Parathyroid adenoma (tissue), 2 donors: ENCODE results near the gene NRXN3.

Experiments
- H2AFZ ChIP-seq: fragments of 300-600 bp; sonication (generic); one replicate; pipeline ENCODE4 v1.7.0; 2017; ENCODE audit warnings: antibody characterized with exemption, mild to moderate bottlenecking
- H3K27ac ChIP-seq: fragments of 300-600 bp; sonication (generic); one replicate; pipeline ENCODE4 v1.7.0; 2017
- H3K27me3 ChIP-seq: fragments of 300-600 bp; sonication (generic); one replicate; pipeline ENCODE4 v1.7.0; 2017; ENCODE audit warnings: low read length; ENCODE audit not compliant: control insufficient read depth, insufficient read depth
- H3K36me3 ChIP-seq: fragments of 300-600 bp; sonication (generic); one replicate; pipeline ENCODE4 v1.7.0; 2017; ENCODE audit warnings: low read length; ENCODE audit not compliant: control insufficient read depth, insufficient read depth
- H3K4me1 ChIP-seq: fragments of 300-600 bp; sonication (generic); one replicate; pipeline ENCODE4 v1.7.0; 2017; ENCODE audit warnings: control low read depth
- H3K4me2 ChIP-seq: fragments of 300-600 bp; sonication (generic); one replicate; pipeline ENCODE4 v1.7.0; 2017; ENCODE audit warnings: low read length
- H3K4me3 ChIP-seq: fragments of 300-600 bp; sonication (generic); one replicate; pipeline ENCODE4 v1.7.0; 2017; ENCODE audit warnings: low read depth, low read length
- H3K79me2 ChIP-seq: fragments of 300-600 bp; sonication (generic); one replicate; pipeline ENCODE4 v1.7.0; 2017; ENCODE audit warnings: control low read depth
- H3K9ac ChIP-seq: fragments of 300-600 bp; sonication (generic); one replicate; pipeline ENCODE4 v1.7.0; 2017; ENCODE audit warnings: mild to moderate bottlenecking
- H3K9me3 ChIP-seq: fragments of 300-600 bp; sonication (generic); one replicate; pipeline ENCODE4 v1.7.0; 2017; ENCODE audit warnings: low read length; ENCODE audit not compliant: control insufficient read depth
- TF ChIP-seq, protein P1 (sequence below): fragments of 300-600 bp; sonication (generic); IDR thresholded peaks from one replicate; pipeline ENCODE4 v1.7.0; 2017; ENCODE audit warnings: antibody characterized with exemption, mild to moderate bottlenecking
- donor health status: primary hyperparathyroidism.

The NRXN3 gene

DNA sequence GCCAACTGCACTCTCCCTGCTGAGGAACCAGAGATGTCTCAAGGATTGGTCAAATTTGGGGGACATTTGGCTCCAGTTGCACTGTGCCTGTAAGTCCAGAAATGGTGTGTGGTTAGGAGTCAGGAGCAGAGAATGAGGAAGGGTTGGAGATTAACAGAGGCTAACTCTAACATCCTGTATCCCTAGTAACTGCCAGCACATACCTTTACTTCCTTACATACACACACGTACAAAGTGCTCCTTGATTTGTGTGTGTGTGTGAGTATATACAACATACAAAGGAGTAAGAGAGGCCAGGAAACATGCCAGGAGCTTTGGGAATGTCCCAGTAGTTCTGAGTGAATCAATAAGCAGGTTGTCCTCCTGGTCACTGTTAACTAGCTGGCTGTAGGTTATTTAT lies 39.8 kb upstream of the NRXN3 start:
- no peaks in the 10 kb centered on the region for H3K36me3 ChIP-seq
- no peak overlapping the region for H3K4me2 ChIP-seq
- H3K9me3 ChIP-seq, result no peaks in the 10 kb centered on the region
- H3K9ac ChIP-seq, result no peak overlapping the region
- H3K27ac ChIP-seq, result no peak overlapping the region
- no peaks in the 10 kb centered on the region for H3K79me2 ChIP-seq
- H3K27me3 ChIP-seq, result no peaks in the 10 kb centered on the region
- TF ChIP-seq, protein P1, sequence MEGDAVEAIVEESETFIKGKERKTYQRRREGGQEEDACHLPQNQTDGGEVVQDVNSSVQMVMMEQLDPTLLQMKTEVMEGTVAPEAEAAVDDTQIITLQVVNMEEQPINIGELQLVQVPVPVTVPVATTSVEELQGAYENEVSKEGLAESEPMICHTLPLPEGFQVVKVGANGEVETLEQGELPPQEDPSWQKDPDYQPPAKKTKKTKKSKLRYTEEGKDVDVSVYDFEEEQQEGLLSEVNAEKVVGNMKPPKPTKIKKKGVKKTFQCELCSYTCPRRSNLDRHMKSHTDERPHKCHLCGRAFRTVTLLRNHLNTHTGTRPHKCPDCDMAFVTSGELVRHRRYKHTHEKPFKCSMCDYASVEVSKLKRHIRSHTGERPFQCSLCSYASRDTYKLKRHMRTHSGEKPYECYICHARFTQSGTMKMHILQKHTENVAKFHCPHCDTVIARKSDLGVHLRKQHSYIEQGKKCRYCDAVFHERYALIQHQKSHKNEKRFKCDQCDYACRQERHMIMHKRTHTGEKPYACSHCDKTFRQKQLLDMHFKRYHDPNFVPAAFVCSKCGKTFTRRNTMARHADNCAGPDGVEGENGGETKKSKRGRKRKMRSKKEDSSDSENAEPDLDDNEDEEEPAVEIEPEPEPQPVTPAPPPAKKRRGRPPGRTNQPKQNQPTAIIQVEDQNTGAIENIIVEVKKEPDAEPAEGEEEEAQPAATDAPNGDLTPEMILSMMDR, result no peak
- no peak overlapping the region for H2AFZ ChIP-seq
- H3K4me1 ChIP-seq, result no peaks in the 10 kb centered on the region
- H3K4me3 ChIP-seq, result no peak overlapping the region

DNA sequence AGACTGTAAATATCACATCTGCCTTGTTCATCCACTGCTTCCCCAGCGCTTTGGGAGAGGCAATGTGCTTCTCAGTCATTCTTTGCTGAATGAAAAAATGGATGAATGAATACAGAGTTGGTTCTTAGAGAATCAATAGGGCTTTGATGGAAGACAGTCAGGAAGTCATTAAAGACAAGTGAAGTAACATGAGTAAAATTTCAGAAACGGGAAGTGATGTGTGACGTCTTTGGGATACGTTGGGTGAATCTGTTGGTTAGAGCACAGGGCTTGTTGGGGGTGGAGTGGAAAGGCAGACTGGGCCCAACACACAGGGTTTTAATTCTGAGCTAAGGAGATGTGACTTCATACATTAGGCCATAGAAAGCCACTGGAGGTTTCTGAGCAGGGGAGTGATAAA lies 39.0 kb upstream of the NRXN3 start:
- H3K4me1 ChIP-seq, result no peaks in the 10 kb centered on the region
- H3K27ac ChIP-seq, result no peak overlapping the region
- no peaks in the 10 kb centered on the region for H3K36me3 ChIP-seq
- TF ChIP-seq, protein P1, result no peak
- no peaks in the 10 kb centered on the region for H3K27me3 ChIP-seq
- no peak overlapping the region for H3K9ac ChIP-seq
- H2AFZ ChIP-seq, result no peak overlapping the region
- H3K4me3 ChIP-seq, result no peak overlapping the region
- H3K79me2 ChIP-seq, result no peaks in the 10 kb centered on the region
- no peaks in the 10 kb centered on the region for H3K9me3 ChIP-seq
- no peak overlapping the region for H3K4me2 ChIP-seq

GRCh38 chr14:78131616-78132015 lies 38.6 kb upstream of the NRXN3 start:
- H3K4me1 ChIP-seq, result no peaks in the 10 kb centered on the region
- H3K9ac ChIP-seq, result no peak overlapping the region
- H3K4me3 ChIP-seq, result no peak overlapping the region
- H2AFZ ChIP-seq, result no peak overlapping the region
- no peak overlapping the region for H3K27ac ChIP-seq
- H3K9me3 ChIP-seq, result no peaks in the 10 kb centered on the region
- no peaks in the 10 kb centered on the region for H3K27me3 ChIP-seq
- TF ChIP-seq, protein P1, result no peak
- no peaks in the 10 kb centered on the region for H3K36me3 ChIP-seq
- H3K79me2 ChIP-seq, result no peaks in the 10 kb centered on the region
- H3K4me2 ChIP-seq, result no peak overlapping the region

- Histone ChIP-seq H3K36me3 (no peaks in the 10 kb centered on the region), H3K27me3 (no peaks in the 10 kb centered on the region), H3K4me3 (no peak overlapping the region), H3K4me2 (no peak overlapping the region), H3K27ac (no peak overlapping the region), H2AFZ (no peak overlapping the region), H3K9me3 (no peaks in the 10 kb centered on the region), H3K4me1 (no peaks in the 10 kb centered on the region), H3K9ac (no peak overlapping the region), H3K79me2 (no peaks in the 10 kb centered on the region)
- TF ChIP-seq, protein P1, result no peak
Measured at GRCh38 chr14:78135450-78135891, 34.7 kb upstream of the NRXN3 start.

- Histone ChIP-seq H3K27ac (no peak overlapping the region), H3K4me3 (no peak overlapping the region), H3K79me2 (no peaks in the 10 kb centered on the region)
Measured at GRCh38 chr14:78136695-78137094, 33.5 kb upstream of the NRXN3 start.

More at GRCh38 chr14:78136695-78137094, 33.5 kb upstream of the NRXN3 start:
- Histone ChIP-seq H3K4me1 (no peaks in the 10 kb centered on the region), H2AFZ (no peak overlapping the region), H3K9ac (no peak overlapping the region), H3K36me3 (no peaks in the 10 kb centered on the region), H3K4me2 (no peak overlapping the region), H3K27me3 (no peaks in the 10 kb centered on the region), H3K9me3 (no peaks in the 10 kb centered on the region)
- TF ChIP-seq, protein P1, result no peak
